HG03432 (cell line): ENCODE measurements around the gene GAPDHS.

ENCODE experiments used
- ATAC-seq: cut with Tn5 transposase; IDR thresholded peaks from one replicate; pipeline ENCODE4 v1.9.1; 2021; ENCODE audit warnings: mild to moderate bottlenecking, moderate library complexity; ENCODE audit not compliant: unreplicated experiment

GAPDHS gene

DNA sequence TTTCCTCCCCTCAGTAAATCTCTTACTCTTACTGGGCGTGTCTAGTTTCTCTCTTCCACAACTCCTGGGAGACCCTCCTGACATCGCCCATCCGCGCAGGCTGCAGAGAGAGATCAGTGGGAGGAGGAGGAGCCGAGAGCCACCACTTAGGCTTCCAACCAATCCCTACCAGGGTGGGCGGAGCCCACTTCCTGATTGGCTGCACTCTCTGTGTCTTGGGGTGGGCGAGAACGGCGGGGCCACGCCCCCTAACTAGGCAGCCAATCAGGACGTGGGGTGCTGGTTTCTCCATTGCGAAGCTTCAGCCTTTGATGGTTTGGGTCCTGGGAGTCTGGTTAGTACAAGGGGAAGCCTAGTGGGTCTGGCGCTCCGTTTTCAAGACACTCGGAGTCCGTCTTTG, 52.6 kb downstream of the GAPDHS start, which contains the start of gene PMIS2:
Gene PMIS2, plus strand, starts transcription at position 326 of the 400 bp plus-strand sequence. CDS start 87 bp downstream, outside the sequence.
- ATAC-seq: no peak

DNA sequence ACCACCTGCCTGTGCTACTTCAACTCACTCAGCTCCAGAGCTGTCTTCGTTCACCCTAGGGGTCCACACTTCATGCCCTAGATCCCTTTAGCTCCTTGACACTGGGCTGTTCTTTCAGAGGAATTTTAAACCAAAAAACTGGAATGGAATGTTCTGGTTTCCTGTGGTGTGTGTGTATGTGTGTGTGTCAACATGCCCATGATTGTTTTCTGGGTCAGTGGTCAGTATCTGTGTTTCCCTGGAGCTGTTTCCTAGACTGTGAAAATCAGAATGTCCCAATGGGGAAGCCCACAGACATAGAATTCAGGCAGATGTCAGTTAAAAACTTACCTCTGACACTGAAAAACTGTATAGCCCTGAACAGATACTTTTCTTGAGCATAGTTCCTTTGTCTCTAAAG, 54.1 kb downstream of the GAPDHS start:
- ATAC-seq: no peak

DNA sequence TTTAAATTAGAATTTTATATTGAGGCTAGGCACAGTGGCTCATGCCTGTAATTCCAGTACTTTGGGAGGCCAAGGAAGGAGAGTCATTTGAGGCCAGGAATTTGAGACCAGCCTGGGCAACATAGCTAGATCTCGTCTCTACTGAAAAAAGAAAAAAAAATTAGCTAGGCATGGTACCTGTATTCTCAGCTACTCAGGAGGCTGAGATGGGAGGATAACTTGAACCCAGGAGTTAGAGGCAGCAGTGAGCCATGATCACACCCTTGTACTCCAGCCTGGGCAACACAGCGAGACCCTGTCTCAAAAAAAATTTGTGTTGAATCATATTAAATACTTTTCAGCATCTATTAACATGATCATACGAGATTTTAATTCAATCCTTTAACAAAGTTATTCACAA, 57.6 kb downstream of the GAPDHS start:
- no peak for ATAC-seq

GRCh38 chr19:35592226-35592625, 59.0 kb downstream of the GAPDHS start:
- no peak for ATAC-seq
